ENCODE data around the gene PCDHAC1.

GRCh38 chr5:140964356-140964755 lies 38.3 kb downstream of the PCDHAC1 start:
- TF ChIP-seq CTCF (IDR thresholded peaks at IDR 0.05; ENCODE audit: extremely low read depth in 1 of 2, insufficient read depth in 1 of 2, low read depth in 1 of 2, low read length in 2 of 2) (no peak), POLR2A (IDR thresholded peaks at IDR 0.05; ENCODE audit: low read depth, low read length) (no peak), FOS (IDR thresholded peaks at IDR 0.05; ENCODE audit: borderline replicate concordance, insufficient read depth, low read length) (no peak), MAX (IDR thresholded peaks at IDR 0.05; ENCODE audit: insufficient read depth, insufficient read length) (no peak), POLR2AphosphoS5 (IDR thresholded peaks at IDR 0.05; ENCODE audit: insufficient read depth, low read depth, low read length) (no peak), EZH2 (IDR thresholded peaks at IDR 0.05; ENCODE audit: borderline replicate concordance, low read depth, low read length, severe bottlenecking) (no peak)

Measured in endothelial cell of umbilical vein (primary cell).